NCI-H1417 treated with DMSO at 0.1 percent for 48 hours (cell line): ENCODE results near the gene TUBA8.
"Not testable (repeated sequence)": the region's sequence is repeated elsewhere in the genome, so short reads cannot be mapped to it uniquely, and the experiment has no call there.

Experiments used
- DNase-seq: peaks from one replicate; lab custom pipeline; 2025; lab: John Stamatoyannopoulos, UW

The TUBA8 gene

DNA sequence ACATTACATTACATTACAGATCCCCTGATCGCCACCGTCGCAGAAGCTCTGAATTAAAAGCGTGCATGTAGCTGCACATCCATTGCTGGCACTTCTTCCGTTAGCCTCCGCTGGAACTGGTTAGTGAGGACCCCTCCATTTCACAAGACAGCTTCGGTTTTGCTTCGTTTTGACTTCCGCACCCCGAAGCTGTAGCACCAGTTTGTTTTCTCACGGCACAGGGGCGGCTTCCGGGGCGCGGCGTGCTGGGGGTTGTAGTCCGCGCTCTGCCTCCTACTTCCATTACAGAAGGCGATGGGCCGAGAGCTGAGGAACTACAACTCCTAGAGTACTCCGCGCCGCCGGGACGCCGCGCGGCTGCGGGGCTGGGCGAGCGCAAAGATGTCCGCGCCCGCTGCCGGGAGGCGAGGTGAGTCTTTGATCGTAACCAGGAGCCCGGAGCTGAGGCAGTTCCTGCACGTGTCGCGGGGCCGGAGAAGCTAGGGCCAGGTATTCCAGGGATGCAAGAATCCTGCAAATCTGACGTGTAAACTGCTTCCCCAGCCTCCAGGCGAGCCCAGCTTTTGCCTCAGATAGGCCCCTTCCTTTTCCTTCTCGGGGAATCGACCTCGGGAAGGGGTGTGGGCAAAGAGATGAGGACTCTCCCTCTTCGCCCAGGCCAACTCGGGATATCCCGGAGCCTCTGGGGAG lies 32.8 kb upstream of the TUBA8 start, which contains the start of gene PEX26:
Gene PEX26, plus strand, starts transcription at position 352 of the 690 bp plus-strand sequence. CDS start 387 bp downstream, outside the sequence.
- DNase-seq, result no peak

DNA sequence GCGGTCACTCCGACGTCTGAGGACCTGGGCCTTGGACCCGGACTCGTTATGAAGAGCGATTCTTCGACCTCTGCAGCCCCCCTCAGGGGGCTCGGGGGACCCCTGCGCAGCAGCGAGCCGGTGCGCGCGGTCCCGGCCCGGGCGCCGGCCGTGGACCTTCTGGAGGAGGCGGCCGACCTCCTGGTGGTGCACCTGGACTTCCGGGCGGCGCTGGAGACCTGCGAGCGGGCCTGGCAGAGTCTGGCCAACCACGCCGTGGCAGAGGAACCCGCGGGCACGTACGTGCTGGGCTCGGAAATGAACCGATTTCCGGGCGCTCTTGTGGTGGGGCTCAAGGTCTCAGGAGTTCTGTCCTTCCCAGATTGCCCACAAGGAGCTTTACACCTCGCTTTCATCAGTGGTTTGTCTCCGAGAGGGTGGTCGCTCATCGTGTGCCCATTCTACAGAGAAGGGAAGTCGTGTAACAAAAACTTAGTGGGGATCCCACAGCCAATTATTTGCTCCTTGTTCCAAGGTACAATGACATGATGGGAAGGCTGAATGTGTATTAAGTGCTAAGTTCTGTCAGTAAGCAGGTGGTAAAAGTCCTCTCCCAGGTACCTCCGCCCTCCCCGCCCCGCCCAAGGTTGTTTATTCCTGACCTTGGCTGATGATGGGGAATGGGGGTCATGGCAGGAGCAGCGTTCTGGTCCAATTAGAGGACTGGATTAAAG lies 32.1 kb upstream of the TUBA8 start:
- DNase-seq, result no peak

DNA sequence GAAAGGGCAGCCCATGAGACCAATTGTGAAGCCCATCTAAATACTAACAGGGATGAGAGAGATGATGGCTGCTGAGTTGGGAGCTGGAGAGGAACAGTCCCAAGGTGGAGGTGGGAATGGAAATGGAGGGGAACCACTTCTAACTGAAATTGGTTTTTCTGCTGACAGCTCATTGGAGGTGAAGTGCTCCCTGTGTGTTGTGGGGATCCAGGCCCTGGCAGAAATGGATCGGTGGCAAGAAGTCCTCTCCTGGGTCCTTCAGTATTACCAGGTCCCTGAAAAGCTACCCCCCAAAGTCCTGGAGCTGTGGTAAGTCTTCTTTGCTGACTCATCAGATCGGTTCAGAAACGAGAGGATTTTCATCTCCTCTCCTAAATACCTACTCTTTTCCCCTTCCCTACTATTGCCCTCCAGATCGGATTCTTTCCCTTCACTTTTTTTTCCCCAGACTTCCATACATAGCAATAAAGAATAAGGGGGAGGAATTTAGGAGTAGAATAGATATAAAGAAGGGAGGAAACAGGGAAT lies 30.8 kb upstream of the TUBA8 start:
- DNase-seq, result no peak

DNA sequence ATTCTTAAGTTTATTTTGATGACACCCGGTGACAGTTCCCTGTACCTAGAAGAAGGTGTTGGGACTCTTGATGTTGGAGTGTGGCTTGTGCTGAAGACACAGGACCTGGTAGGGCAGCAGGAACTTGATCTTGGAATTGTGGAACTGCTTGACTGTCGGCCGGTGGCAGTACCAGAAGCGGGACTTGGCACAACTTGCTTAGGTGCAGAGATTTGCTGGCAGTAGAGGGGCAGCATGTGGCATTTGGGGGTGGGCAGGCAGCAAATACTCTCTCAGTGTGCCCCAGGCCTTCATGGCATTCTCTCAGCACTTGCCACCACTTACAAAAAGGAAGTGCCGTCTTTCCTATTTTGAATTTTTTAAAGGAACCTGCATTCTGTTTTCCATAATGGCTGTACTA lies 29.2 kb upstream of the TUBA8 start:
- DNase-seq, result no peak

DNA sequence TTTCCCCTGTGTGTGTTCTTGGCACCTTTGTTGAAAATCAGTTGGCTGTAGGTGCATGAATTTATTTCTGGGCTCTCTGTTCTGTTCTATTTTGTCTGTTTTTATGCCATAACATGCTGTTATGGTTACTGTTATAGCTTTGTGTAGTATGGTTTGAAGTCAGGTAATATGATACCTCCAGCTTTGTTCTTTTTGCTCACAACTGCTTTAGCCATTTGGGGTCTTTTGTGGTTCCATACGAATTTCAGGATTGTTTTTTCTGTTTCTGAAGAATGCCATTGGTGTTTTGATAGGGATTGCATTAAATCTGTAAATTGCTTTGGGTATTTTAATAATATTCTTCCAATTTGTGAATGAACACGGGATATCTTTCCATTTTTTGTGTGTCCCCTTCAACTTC lies 28.1 kb upstream of the TUBA8 start:
- DNase-seq, result no peak

DNA sequence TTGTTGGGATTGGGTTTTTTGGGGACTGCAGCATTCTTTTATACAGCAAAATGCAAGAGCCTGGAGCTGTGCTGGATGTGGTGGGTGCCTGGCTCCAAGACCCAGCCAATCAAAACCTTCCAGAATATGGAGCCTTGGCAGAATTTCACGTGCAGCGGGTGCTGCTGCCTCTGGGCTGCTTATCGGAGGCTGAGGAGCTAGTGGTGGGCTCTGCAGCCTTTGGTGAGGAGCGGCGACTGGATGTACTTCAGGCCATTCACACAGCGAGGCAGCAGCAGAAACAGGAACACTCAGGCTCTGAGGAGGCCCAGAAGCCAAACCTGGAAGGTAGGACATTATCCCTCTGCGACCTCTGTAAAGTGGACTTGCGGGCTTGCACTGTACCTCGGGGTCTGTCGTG lies 27.2 kb upstream of the TUBA8 start:
- no peak for DNase-seq

DNA sequence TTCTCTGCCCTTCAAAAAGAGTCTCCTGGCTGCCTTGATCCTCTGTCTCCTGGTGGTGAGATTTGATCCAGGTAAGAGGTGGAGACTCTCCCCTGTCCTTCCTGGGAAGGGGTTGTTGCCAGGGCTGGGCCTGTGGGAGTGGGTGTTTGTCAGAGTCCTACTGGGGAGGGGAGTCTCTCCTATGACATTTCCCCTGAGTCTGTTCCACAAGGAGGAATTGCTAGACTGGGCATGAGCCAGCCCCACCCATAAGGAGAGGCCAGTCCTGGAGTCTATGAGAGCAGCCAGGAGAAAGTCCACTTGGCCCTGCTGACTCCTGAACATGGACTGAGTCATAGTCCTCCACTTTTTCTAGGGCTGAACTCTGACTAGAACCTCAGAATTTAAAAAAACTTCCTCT lies 25.4 kb upstream of the TUBA8 start:
- no peak for DNase-seq

DNA sequence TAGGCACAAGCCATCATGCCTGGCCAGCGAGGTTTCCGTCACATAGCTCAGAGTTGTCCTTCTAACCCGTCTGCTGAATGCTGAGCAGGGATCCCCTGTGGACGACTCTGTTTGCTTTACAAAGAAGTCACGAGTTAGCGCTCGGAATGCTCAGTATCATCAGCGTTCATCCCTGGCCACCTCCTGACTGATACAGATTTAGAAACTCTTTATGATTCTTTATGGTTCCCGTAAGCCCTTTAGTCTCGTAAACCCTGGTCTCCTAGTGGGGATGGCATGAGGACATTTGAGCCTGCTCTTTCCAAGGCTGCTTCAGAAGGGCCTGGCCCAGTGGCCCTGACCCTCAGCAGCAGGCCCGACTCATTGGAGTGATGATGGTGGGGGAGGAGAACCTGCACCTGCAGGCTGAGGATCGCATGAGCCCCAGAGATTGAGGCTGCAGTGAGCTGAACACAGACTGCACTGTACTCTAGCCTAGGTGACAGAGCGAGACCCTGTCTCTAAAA lies 23.2 kb upstream of the TUBA8 start:
- no peak for DNase-seq

DNA sequence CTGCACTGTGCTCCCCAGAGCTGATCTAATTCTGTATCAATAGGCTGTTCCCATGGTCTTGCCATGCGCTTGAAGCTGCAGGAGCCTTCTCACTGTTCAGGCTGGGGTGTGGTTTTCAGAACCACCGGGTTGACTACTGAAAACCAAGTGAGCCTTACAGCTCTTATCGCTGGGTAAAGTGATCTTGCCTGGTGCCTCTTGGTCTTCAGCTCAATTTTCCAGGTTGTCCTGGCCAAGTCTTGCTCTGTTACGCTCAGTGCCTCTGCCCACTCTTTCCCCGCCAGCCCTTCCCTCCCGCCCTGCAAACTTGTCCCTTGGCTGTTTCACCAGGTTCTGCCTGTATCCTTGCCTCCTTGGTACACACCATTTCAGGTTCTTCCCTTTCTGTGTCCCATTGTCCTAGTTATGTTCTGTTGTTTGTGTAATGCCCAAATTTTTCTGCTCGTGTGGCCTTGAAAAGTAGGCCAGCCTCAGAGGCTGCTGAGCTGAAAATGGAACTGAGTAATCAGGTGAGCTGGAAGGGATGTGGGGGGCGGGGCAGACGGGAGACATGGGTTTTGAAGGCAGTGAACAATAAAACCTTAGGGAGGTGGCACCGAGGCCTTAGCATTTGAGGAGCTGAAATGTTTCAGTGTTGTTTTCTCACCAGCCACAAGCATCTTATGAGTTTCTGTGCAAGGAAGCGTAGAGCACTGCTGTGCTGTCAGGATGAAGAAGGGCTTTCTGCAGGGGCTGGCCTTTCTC lies 21.6 kb upstream of the TUBA8 start:
- no peak for DNase-seq

DNA sequence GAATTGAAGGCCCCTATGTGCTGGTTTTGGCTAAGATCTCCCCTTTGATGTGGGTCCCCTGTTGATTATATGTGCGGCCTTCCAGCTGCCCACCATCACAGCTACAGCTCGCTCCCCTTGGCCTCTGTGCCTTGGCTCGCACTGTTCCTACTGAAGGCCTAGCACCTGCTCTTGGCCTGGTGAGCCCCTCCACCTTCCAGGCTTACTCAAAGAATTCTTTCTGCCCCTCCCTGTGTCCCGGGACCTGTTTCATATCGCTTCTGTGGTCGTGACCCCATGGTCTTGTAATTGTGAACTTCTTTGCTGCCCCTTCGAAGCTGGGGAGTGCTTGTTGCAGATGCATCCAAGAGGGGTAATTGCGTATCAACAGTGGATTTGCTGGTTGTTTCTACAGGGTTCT lies 20.3 kb upstream of the TUBA8 start:
- no peak for DNase-seq

DNA sequence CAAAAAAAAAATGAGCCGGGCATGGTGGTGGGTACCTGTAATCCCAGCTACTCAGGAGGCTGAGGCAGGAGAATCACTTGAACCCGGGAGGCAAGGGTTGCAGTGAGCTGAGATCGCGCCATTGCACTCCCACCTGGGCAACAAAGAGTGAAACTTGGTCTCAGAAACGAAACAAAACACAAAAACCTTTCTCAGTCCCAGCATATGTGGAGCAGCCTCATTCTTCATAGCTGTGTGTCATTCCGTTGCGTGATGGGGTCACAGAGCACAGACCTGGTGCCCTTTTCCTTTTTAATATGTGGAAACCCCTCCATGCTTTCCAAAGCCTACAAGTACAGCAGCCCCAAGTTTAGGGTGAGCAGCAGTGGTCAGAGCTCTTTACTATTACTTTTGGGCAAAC lies 19.1 kb upstream of the TUBA8 start:
- no peak for DNase-seq

DNA sequence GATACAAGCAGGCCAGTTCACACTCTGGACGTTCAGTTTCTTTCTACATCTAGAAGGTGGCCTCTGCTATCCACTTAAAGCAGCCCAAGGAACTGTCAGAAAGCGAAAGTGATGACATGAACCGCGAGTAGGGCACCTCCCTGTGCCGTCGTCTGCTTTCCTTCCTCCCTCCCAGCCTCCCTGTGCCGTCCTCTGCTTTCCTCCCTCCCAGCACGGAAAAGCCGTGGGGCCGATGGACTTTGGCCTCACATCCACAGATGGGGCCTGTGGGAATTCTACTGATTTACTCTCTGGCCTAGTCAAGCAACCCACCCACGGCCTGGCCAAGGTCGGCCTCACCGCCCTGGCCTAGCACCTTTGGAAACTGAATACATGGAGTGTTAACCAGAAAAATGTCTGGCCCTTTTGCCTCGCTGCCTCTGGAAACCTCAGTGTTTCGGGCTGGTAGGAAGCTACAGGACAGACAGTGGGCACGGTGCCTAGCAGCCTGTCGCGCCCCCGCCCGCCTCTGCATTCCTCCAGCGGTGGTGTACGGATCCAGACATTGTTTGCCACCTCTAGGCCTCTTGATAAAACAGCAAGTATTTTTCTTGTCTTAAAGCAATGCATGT lies 18.6 kb upstream of the TUBA8 start:
- no peak for DNase-seq

DNA sequence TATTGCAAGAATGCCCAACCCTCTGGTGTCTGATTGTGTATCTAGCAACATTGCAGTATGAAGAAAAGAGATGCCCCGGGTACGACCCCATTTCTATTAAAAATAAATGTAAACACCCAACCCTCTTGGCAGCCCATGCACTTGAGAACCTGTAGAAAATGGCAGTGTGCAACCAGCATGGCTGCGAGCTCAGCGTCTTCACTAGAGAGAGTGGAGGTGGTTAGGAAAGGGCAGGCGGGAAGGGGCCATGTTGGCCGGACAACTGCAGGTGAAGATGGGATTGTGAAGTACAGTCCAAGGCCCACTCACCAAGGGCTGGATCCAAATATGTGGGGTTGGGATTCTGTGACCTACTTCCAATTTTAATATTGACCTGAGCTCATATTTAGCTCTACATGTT lies 16.9 kb upstream of the TUBA8 start:
- no peak for DNase-seq

DNA sequence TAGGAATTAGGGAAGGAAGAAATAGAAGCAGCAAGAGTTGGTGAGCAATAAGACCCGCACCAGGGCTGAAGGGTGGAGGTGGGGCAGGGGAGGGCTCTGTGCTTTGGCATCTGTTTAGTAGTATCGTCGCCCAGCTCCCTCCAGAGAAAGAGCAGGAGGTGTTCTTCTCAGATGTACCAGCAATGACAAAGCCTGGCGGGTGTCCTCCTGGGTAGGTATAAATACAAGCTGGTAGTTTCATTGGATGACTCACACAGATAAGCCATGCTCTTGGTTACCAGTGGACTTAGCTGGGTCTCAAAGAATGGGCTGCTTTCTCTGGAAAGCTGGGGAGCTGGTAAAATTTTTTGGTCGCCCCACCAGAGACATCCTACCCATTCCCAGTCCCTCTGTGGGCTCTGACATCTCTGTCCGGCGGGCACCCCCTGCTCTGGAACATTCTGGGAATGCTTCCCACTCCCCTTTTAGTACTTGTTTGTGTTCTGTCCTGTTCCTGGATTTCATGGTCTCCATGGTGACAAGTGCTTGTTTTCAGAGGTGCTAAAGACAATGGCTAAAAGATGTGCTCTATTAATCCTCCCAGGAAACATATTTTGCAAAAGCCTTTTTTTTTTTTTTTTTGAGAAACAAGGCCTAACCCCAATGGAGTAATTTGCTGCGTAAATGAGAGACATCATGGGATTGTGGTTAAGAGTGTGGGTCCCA lies 15.4 kb upstream of the TUBA8 start:
- no peak for DNase-seq

DNA sequence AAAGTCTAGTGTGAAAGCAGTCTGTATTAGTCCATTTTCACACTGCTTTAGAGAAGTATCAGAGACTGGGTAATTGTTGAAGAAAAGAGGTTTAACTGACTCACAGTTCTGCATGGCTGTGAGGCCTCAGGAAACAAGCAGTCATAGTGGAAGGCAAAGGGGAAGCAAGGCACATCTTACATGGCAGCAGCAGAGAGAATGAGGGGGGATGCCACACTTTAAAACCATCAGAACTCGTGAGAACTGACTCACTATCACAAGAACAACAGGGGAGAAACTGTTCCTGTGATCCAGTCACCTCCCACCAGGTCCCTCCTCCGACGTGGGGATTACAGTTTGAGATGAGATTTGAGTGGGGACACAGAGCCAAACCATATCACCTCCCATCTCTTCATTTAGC lies 13.8 kb upstream of the TUBA8 start:
- DNase-seq, result no peak

DNA sequence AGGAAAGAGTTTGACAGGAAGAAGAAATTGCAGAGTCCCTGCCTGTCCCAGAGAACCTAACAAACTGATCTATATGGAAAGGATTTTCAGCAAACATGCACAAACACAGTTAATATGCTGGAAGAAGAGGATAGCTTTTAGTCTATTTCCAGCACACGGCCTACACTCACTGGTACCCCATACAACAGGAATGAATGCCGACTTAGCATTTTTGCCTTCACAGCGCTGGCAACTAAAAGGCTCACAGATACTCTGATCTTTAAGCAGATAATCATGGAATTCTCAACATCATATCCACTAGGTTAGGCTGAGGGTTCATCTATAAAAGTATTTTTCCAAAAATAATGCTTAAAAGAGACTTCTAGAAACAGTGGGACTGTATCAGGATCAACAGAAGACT lies 9.8 kb upstream of the TUBA8 start:
- DNase-seq, result no peak

DNA sequence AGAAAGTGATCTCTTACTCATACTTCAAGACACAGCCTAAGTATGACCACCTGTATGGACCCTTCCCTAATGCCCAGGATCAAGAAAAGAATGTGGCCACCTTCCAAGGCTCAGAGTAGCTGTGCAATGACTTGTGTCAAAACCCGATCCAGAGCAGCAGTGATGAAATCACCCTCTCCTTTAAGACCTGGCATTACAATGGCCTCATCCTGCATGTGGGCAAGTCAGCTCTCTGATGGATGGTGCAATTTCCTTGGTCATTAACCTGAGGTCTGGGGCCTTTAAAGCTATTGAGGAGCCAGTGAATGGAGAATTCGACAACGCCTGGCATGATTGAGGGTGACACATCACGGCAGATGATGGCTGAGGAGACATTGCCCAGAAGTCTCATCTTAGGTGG lies 9.1 kb upstream of the TUBA8 start:
- no peak for DNase-seq

DNA sequence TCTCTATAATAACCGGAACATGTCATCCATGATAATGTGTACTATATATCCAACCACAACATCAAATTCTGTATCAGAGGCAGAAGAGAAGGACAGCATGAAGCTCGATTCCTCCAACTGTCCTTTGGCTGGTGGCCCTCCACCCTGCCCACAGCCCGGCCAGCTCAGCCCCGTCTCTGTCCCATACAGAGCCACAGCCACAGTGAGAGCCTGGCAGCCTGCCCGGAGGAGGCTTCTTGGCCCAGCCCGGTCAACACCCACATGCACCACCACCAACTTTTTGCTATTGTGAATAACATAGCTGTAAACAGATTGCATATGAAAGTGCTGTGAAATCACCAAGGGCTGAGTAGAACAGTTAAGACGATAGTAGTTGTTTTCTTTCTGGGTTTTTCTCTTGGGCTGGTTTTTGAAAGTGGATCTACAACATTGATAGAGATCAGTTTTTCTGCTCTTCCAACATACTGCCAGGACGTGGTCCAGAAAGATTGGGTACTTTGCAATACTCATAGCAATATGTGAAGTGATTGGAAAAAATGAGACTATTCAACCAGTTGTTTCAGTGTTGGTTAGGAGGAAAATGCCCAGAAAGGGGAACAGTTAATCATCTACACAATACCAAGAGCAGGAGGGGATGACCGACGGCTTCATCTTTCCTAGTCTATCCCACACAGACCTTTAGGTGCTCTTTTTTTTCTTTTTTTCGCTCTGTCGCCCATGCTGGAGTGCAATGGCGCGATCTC lies 6.9 kb upstream of the TUBA8 start:
- DNase-seq, result no peak

DNA sequence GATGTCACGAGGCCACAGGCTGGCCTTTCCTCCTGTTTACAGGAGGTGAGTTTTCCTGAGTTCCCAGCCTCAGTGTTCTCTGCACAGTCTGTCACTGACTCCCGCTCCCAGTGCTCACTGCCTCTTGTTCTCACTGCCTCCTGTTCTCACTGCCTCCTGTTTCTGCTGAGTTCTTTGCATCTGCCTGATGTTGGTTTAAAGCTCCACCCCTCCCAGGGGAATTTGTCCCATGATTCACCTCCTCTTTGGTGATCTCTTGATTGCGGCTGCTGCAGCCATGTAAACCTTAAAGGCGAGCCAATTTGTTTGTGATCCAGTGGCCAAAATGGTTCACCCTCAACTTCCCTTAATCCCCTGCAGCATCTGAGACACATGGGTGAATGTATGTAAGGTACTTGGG lies 6.0 kb upstream of the TUBA8 start:
- DNase-seq, result no peak

DNA sequence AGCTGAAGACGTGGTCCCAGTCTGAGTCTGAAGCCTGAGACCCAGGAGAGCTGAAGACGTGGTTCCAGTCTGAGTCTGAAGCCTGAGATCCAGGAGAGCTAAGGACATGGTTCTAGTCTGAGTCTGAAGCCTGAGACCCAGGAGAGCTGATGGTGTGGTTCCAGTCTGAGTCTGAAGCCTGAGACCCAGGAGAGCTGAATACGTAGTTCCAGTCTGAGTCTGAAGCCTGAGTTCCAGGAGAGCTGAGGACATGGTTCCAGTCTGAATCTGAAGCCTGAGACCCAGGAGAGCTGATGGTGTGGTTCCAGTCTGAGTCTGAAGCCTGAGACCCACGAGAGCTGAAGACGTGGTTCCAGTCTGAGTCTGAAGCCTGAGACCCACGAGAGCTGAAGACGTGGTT lies 4.6 kb upstream of the TUBA8 start:
- not testable (repeated sequence) for DNase-seq
